Measurements from ENCODE around the gene COL1A2. TPM values are rescaled to one million over a fixed set of nuclear protein-coding genes. Genes with fewer than 3 reads are reported as not detected.

Gene COL1A2
- total RNA-seq, 4 donors from 2014 or later: 28.0 to 404 (median 59.1) TPM

DNA sequence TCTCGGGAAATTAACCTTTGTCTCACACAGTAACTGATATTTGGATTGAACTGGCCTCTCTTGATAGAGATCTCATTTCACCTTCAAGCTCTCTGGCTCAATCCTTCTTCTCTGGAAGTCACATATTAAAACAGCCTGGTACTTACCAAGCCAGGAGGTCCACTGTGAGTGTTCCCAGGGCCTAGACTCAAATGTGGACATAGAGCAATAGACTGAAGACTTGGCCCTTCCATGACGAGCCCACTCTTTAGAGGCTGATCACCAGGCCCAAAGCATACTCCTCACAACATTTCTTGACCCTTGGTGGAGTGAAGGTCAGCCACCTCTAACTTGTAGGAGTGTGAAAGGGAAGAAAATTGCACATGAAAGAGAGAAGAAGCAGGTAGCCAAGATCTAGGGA is 38.5 kb downstream of the COL1A2 start:
- Histone ChIP-seq H3K4me3 (no peak overlapping the region), H3K27me3 (no peaks in the 10 kb centered on the region), H3K9me3 (no peaks in the 10 kb centered on the region)

DNA sequence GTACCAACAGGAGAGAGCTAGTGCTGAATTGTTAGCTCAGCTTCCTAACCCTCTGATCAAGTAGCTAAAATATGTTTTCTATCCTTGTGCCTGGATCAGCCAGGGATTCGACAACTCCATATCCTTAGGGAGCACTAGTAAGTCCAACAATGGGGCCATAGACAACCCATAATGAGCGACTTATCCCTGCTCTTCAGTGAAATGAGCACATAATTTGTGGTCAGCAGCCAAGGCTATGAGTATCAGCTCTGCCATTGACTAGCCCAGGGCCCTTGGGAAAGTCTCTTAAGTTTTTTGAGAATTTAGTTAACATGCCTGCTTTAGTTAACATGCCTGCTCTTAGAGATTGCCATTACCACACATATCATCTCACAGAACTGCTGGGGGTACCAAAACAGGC is 39.3 kb downstream of the COL1A2 start:
- TF ChIP-seq, protein P1, sequence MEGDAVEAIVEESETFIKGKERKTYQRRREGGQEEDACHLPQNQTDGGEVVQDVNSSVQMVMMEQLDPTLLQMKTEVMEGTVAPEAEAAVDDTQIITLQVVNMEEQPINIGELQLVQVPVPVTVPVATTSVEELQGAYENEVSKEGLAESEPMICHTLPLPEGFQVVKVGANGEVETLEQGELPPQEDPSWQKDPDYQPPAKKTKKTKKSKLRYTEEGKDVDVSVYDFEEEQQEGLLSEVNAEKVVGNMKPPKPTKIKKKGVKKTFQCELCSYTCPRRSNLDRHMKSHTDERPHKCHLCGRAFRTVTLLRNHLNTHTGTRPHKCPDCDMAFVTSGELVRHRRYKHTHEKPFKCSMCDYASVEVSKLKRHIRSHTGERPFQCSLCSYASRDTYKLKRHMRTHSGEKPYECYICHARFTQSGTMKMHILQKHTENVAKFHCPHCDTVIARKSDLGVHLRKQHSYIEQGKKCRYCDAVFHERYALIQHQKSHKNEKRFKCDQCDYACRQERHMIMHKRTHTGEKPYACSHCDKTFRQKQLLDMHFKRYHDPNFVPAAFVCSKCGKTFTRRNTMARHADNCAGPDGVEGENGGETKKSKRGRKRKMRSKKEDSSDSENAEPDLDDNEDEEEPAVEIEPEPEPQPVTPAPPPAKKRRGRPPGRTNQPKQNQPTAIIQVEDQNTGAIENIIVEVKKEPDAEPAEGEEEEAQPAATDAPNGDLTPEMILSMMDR (IDR thresholded peaks at IDR 0.05): no peak
- no peak for TF ChIP-seq POLR2A (IDR thresholded peaks at IDR 0.05)

More for the DNA sequence above, 38.5 kb downstream of the COL1A2 start:
- Histone ChIP-seq H3K36me3 (no peaks in the 10 kb centered on the region), H3K27ac (no peak overlapping the region), H3K4me1 (no peaks in the 10 kb centered on the region)
- TF ChIP-seq, protein P1 (IDR thresholded peaks at IDR 0.05): no peak
- no peak for TF ChIP-seq POLR2A (IDR thresholded peaks at IDR 0.05)
- DNase-seq: no peak

DNA sequence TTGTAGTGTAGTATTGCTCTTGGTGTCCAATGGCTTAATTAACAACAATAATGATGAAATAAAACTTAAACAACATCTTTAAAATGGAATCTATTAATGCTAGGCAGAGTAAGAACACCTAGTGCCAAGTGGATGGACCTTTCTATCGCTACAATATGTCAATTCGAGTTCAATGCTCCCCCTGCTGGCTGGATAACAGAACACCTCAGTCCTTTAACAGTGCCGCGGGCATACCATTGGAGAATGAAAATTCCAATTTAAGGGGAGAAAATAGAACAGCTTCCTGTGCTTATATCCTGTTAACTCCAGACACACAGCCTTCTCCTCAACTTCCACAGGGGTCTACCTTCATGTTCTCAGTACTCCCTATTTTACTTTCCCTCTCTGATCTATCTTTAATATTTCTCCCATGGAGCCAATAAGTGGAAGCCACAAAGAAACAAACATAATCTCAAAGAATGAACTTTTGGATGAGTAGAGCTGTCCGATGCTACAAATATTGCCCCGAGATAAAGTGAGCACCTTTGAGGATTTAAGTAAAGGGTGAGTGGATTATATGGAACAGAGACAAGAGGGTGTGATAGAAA is 41.4 kb downstream of the COL1A2 start:
- DNase-seq: peak in 2 of 3 donors; percentile 42 to 83
- no peak for TF ChIP-seq POLR2A (IDR thresholded peaks at IDR 0.05)
- TF ChIP-seq, protein P1 (IDR thresholded peaks at IDR 0.05): peak; percentile 45 to 74 (median 70)
- Histone ChIP-seq H3K27me3 (no peaks in the 10 kb centered on the region), H3K27ac (no peak overlapping the region), H3K36me3 (no peaks in the 10 kb centered on the region), H3K9me3 (no peaks in the 10 kb centered on the region), H3K4me3 (no peak overlapping the region), H3K4me1 (no peaks in the 10 kb centered on the region)

More for the DNA sequence above, 39.3 kb downstream of the COL1A2 start:
- no peak overlapping the region for H3K4me3 ChIP-seq
- no peaks in the 10 kb centered on the region for H3K27me3 ChIP-seq
- no peaks in the 10 kb centered on the region for H3K4me1 ChIP-seq
- H3K9me3 ChIP-seq: no peaks in the 10 kb centered on the region
- DNase-seq: no peak
- no peaks in the 10 kb centered on the region for H3K36me3 ChIP-seq
- H3K27ac ChIP-seq: no peak overlapping the region

DNA sequence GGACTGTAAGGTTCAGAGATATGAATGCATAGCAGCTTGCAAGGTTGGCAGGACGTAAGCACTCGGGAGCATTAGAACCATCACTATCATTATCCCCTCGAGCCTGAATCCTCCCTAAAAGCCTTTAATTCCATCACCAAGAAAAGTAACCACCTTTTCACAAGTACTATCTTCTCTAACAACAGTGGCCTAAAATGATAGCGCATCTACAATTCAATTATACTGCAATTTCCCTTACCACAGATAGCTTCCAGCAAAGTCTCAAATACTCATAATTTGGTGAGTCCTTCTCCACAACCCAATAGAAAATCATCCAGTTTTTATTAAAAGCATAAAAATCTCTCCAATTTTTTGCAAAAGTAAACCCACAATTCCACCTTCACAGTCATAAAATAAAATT is 42.0 kb downstream of the COL1A2 start:
- DNase-seq: no peak
- no peaks in the 10 kb centered on the region for H3K27me3 ChIP-seq
- TF ChIP-seq, protein P1 (IDR thresholded peaks at IDR 0.05): no peak
- TF ChIP-seq POLR2A (IDR thresholded peaks at IDR 0.05): no peak
- no peak overlapping the region for H3K4me3 ChIP-seq
- no peaks in the 10 kb centered on the region for H3K9me3 ChIP-seq
- no peaks in the 10 kb centered on the region for H3K36me3 ChIP-seq
- no peak overlapping the region for H3K27ac ChIP-seq
- no peaks in the 10 kb centered on the region for H3K4me1 ChIP-seq

DNA sequence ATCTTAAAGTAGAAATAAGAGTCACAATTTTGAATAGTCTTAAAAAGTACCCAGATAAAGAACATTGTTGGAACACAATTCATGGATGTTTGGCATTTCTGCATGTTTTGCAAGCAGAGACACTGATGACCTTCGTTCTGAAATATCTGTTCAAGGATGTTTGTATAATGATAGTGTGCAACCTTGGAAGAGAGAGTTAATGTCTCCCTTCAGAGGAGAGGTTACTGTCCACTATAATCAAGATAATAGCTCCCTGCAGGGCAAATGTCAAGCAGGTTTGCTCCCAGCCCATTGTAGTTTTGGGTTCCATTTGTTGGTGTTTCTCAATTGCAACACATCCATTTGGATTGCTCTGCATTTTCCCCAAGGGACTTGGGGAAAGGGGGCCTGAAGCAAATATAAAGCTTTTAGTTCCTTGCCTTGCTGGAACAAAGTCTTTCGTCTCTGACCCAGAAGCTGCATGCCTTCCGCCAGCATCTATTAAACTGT is 45.2 kb downstream of the COL1A2 start:
- H3K27ac ChIP-seq: no peak overlapping the region
- no peak for DNase-seq

More for the DNA sequence above, 45.2 kb downstream of the COL1A2 start:
- Histone ChIP-seq H3K36me3 (no peaks in the 10 kb centered on the region), H3K4me1 (no peaks in the 10 kb centered on the region), H3K4me3 (no peak overlapping the region), H3K27me3 (no peaks in the 10 kb centered on the region), H3K9me3 (no peaks in the 10 kb centered on the region)
- TF ChIP-seq, protein P1 (IDR thresholded peaks at IDR 0.05): no peak
- no peak for TF ChIP-seq POLR2A (IDR thresholded peaks at IDR 0.05)
